Hematopoietic multipotent progenitor cell treated with erythropoietin and hydrocortisone succinate and interleukin-3 and kit ligand, for 4 days (in vitro differentiated cells): ENCODE results near the gene MYDGF.
A peak's percentile ranks its signal among the peaks of the same experiment; 100 is the strongest.

ENCODE experiments used
- DNase-seq: peaks from one replicate; pipeline ENCODE4 v3.0.0-alpha.2; 2015

Gene MYDGF

GRCh38 chr19:4673726-4674125, 3.6 kb upstream of the MYDGF start:
- no peak for DNase-seq

GRCh38 chr19:4673216-4673615, 3.1 kb upstream of the MYDGF start:
- DNase-seq, result no peak

GRCh38 chr19:4671185-4671851, 1.2 kb upstream of the MYDGF start:
- DNase-seq, result no peak

- no peak for DNase-seq
Measured at GRCh38 chr19:4664642-4665041, 5.5 kb downstream of the MYDGF start.

GRCh38 chr19:4662812-4663211, 7.3 kb downstream of the MYDGF start:
- DNase-seq, result no peak

- DNase-seq, result no peak
Measured at GRCh38 chr19:4662020-4662695, 8.0 kb downstream of the MYDGF start.

GRCh38 chr19:4660993-4661392, 9.1 kb downstream of the MYDGF start:
- no peak for DNase-seq

GRCh38 chr19:4660181-4660791, 9.9 kb downstream of the MYDGF start:
- DNase-seq, result peak; percentile 82

- DNase-seq, result no peak
Measured at GRCh38 chr19:4657835-4658234, 12.3 kb downstream of the MYDGF start.

- no peak for DNase-seq
Measured at GRCh38 chr19:4657262-4657661, 12.9 kb downstream of the MYDGF start.

- DNase-seq, result no peak
Measured at GRCh38 chr19:4656102-4656501, 14.0 kb downstream of the MYDGF start.

- DNase-seq, result no peak
Measured at GRCh38 chr19:4654437-4655361, 15.4 kb downstream of the MYDGF start.

GRCh38 chr19:4653793-4654436, 16.2 kb downstream of the MYDGF start:
- no peak for DNase-seq

- DNase-seq, result no peak
Measured at GRCh38 chr19:4652075-4652474, 18.1 kb downstream of the MYDGF start.

GRCh38 chr19:4650159-4650558, 20.0 kb downstream of the MYDGF start:
- no peak for DNase-seq

- no peak for DNase-seq
Measured at GRCh38 chr19:4649392-4650047, 20.6 kb downstream of the MYDGF start.

GRCh38 chr19:4647676-4648644, 22.2 kb downstream of the MYDGF start:
- DNase-seq, result no peak

- DNase-seq, result no peak
Measured at GRCh38 chr19:4645718-4646117, 24.4 kb downstream of the MYDGF start.

GRCh38 chr19:4642625-4643024, 27.5 kb downstream of the MYDGF start:
- no peak for DNase-seq

GRCh38 chr19:4641132-4641531, 29.0 kb downstream of the MYDGF start:
- no peak for DNase-seq
